Activated CD4-positive, alpha-beta T cell treated with anti-CD3 and anti-CD28 coated beads for 36 hours (primary cell): ENCODE measurements around the gene PKNOX2. TPM values are rescaled to one million over a fixed set of nuclear protein-coding genes. Genes with fewer than 3 reads are reported as not detected.
A peak's percentile ranks its signal among the peaks of the same experiment; 100 is the strongest.

Experiments used
- ATAC-seq: fragments of 200-7000 bp; cut with Tn5 transposase; one replicate; pipeline ENCODE4 v1.10.0; 2021; ENCODE audit warnings: mild to moderate bottlenecking, moderate library complexity
- CTCF ChIA-PET: fragments of 350-600 bp; sonication (Branson Sonifier 250); formaldehyde crosslinking; loops from one replicate; lab custom pipeline; 2021; ENCODE audit warnings: antibody characterized with exemption; lab: Charles Lee
- POLR2A ChIA-PET: fragments of 350-600 bp; sonication (Branson Sonifier 250); formaldehyde crosslinking; loops from one replicate; lab custom pipeline; 2021; ENCODE audit warnings: antibody characterized with exemption, inconsistent platforms; lab: Charles Lee
- DNase-seq: peaks from one replicate; pipeline ENCODE4 v3.0.0-alpha.2; 2020
- H3K27ac Mint-ChIP-seq: one replicate; pipeline ENCODE4 v1.8.0; 2021; ENCODE audit warnings: mixed read lengths
- H3K27me3 Mint-ChIP-seq: one replicate; pipeline ENCODE4 v1.8.0; 2021; ENCODE audit warnings: mixed read lengths
- H3K36me3 Mint-ChIP-seq: one replicate; pipeline ENCODE4 v1.8.0; 2021; ENCODE audit warnings: low read depth, mixed read lengths
- H3K4me1 Mint-ChIP-seq: one replicate; pipeline ENCODE4 v1.8.0; 2021; ENCODE audit warnings: mixed read lengths
- H3K4me3 Mint-ChIP-seq: one replicate; pipeline ENCODE4 v1.8.0; 2021; ENCODE audit warnings: mild to moderate bottlenecking, moderate library complexity, mixed read lengths
- H3K9me3 Mint-ChIP-seq: one replicate; pipeline ENCODE4 v1.8.0; 2021; ENCODE audit warnings: low read depth, mixed read lengths
- intact Hi-C, 2 experiments: fragments of 100-400 bp; cut with DNase I in 1 of 2; cut with micrococcal nuclease in 1 of 2; formaldehyde crosslinking; loops; one replicate each; pipeline versions ENCODE4 v1.14.2 to v1.15.1; 2022 to 2024; cut with DNase I, micrococcal nuclease
- total RNA-seq, 2 experiments: library from RNA; stranded (reverse); gene quantifications; one replicate each; pipeline ENCODE4 v1.2.3, GENCODE V29; 2021

The PKNOX2 gene
- total RNA-seq, 2 experiments from 2014 or later: not detected

- POLR2A ChIA-PET: no interaction called here
- H3K9me3 Mint-ChIP-seq: no peaks in the 10 kb centered on the region
- no peak overlapping the region for H3K27ac Mint-ChIP-seq
- peaks cover 22% of the 10 kb centered on the region for H3K27me3 Mint-ChIP-seq
- CTCF ChIA-PET: interaction anchor here (3.5 to 7.3 kb wide), 2 partner anchors 14 to 48 kb away, joined by 23 to 47 read pairs; no protein-coding TSS in a partner anchor
- DNase-seq: no peak
- ATAC-seq: no peak
- H3K4me1 Mint-ChIP-seq: peaks cover 2% of the 10 kb centered on the region
- H3K36me3 Mint-ChIP-seq: no peaks in the 10 kb centered on the region
- H3K4me3 Mint-ChIP-seq: no peak overlapping the region
- intact Hi-C loops: no loop called here
These were observed 25.6 kb upstream of the PKNOX2 start for GRCh38 chr11:125138966-125139365.

GRCh38 chr11:125139778-125140177 is 24.8 kb upstream of the PKNOX2 start:
- DNase-seq (no peak), ATAC-seq (no peak)
- intact Hi-C loops: loop anchor here (5.0 to 10.0 kb wide), 2 partner anchors 302 to 305 kb away; no protein-coding TSS in a partner anchor
- H3K27ac Mint-ChIP-seq: no peak overlapping the region
- no peaks in the 10 kb centered on the region for H3K36me3 Mint-ChIP-seq
- no peak overlapping the region for H3K4me3 Mint-ChIP-seq
- POLR2A ChIA-PET: no interaction called here
- H3K4me1 Mint-ChIP-seq: peaks cover 2% of the 10 kb centered on the region
- H3K9me3 Mint-ChIP-seq: no peaks in the 10 kb centered on the region
- H3K27me3 Mint-ChIP-seq: peaks cover 18% of the 10 kb centered on the region
- CTCF ChIA-PET: interaction anchor here (0.6 to 7.3 kb wide), 7 partner anchors 9 to 372 kb away, joined by 3 to 47 read pairs (median 4); no protein-coding TSS in a partner anchor

GRCh38 chr11:125140233-125140632 is 24.3 kb upstream of the PKNOX2 start:
- Mint-ChIP-seq H3K27ac (no peak overlapping the region), H3K4me3 (no peak overlapping the region), H3K4me1 (peaks cover 2% of the 10 kb centered on the region), H3K9me3 (no peaks in the 10 kb centered on the region), H3K27me3 (peaks cover 17% of the 10 kb centered on the region), H3K36me3 (no peaks in the 10 kb centered on the region)
- intact Hi-C loops: loop anchor here (5.0 to 10.0 kb wide), 2 partner anchors 303 to 305 kb away; no protein-coding TSS in a partner anchor
- ChIA-PET CTCF (interaction anchor here (0.6 to 7.3 kb wide), 14 partner anchors 9 to 387 kb away, joined by 3 to 47 read pairs (median 4); partner anchors contain the start of gene TMEM218), POLR2A (interaction anchor here (0.6 kb wide), 1 partner anchor 729 kb away, joined by 3 read pairs; no protein-coding TSS in a partner anchor)
- no peak for DNase-seq
- ATAC-seq: no peak

GRCh38 chr11:125141178-125141577 is 23.4 kb upstream of the PKNOX2 start:
- Mint-ChIP-seq H3K4me1 (peaks cover 2% of the 10 kb centered on the region), H3K4me3 (no peak overlapping the region), H3K27me3 (peaks cover 16% of the 10 kb centered on the region), H3K36me3 (no peaks in the 10 kb centered on the region), H3K27ac (no peak overlapping the region), H3K9me3 (no peaks in the 10 kb centered on the region)
- ChIA-PET POLR2A (interaction anchor here (0.6 kb wide), 2 partner anchors 365 to 825 kb away, joined by 3 to 6 read pairs; no protein-coding TSS in a partner anchor), CTCF (interaction anchor here (0.7 to 7.3 kb wide), 23 partner anchors 8 to 1204 kb away, joined by 3 to 47 read pairs (median 5); partner anchors contain the start of gene TMEM218)
- no peak for ATAC-seq
- no peak for DNase-seq
- intact Hi-C loops: loop anchor here (1.0 to 10.0 kb wide), 4 partner anchors 50 to 306 kb away; no protein-coding TSS in a partner anchor

GRCh38 chr11:125141686-125142535 is 22.6 kb upstream of the PKNOX2 start:
- ChIA-PET CTCF (interaction anchor here (0.6 to 7.3 kb wide), 27 partner anchors 12 to 1634 kb away, joined by 3 to 47 read pairs (median 5); partner anchors contain the start of genes CCDC15 and TMEM218), POLR2A (interaction anchor here (0.6 kb wide), 1 partner anchor 826 kb away, joined by 6 read pairs; no protein-coding TSS in a partner anchor)
- H3K27me3 Mint-ChIP-seq: peaks cover 15% of the 10 kb centered on the region
- intact Hi-C loops: loop anchor here (1.0 to 10.0 kb wide), 4 partner anchors 51 to 307 kb away; no protein-coding TSS in a partner anchor
- peak; percentile 74 for DNase-seq
- ATAC-seq: peak; percentile 80
- peaks cover 2% of the 10 kb centered on the region for H3K4me1 Mint-ChIP-seq
- no peaks in the 10 kb centered on the region for H3K9me3 Mint-ChIP-seq
- H3K36me3 Mint-ChIP-seq: no peaks in the 10 kb centered on the region
- no peak overlapping the region for H3K27ac Mint-ChIP-seq
- H3K4me3 Mint-ChIP-seq: no peak overlapping the region

GRCh38 chr11:125146232-125146631 is 18.3 kb upstream of the PKNOX2 start:
- H3K4me3 Mint-ChIP-seq: no peak overlapping the region
- no peak overlapping the region for H3K27ac Mint-ChIP-seq
- ChIA-PET POLR2A (no interaction called here), CTCF (no interaction called here)
- peaks cover 2% of the 10 kb centered on the region for H3K4me1 Mint-ChIP-seq
- H3K9me3 Mint-ChIP-seq: no peaks in the 10 kb centered on the region
- H3K27me3 Mint-ChIP-seq: peaks cover 2% of the 10 kb centered on the region
- intact Hi-C loops: loop anchor here in 1 of 2 experiments (10.0 kb wide), 1 partner anchor 311 kb away; no protein-coding TSS in a partner anchor
- no peak for ATAC-seq
- H3K36me3 Mint-ChIP-seq: no peaks in the 10 kb centered on the region
- DNase-seq: no peak

- ChIA-PET CTCF (no interaction called here), POLR2A (no interaction called here)
- Mint-ChIP-seq H3K9me3 (no peaks in the 10 kb centered on the region), H3K27me3 (no peaks in the 10 kb centered on the region), H3K4me1 (no peaks in the 10 kb centered on the region), H3K36me3 (no peaks in the 10 kb centered on the region), H3K4me3 (no peak overlapping the region), H3K27ac (no peak overlapping the region)
- DNase-seq: no peak
- intact Hi-C loops: loop anchor here in 1 of 2 experiments (10.0 kb wide), 1 partner anchor 312 kb away; no protein-coding TSS in a partner anchor
- ATAC-seq: no peak
These were observed 17.3 kb upstream of the PKNOX2 start for GRCh38 chr11:125147280-125147679.

- Mint-ChIP-seq H3K27me3 (no peaks in the 10 kb centered on the region), H3K4me3 (no peak overlapping the region), H3K9me3 (no peaks in the 10 kb centered on the region), H3K4me1 (no peaks in the 10 kb centered on the region), H3K27ac (no peak overlapping the region), H3K36me3 (no peaks in the 10 kb centered on the region)
- intact Hi-C loops: loop anchor here in 1 of 2 experiments (10.0 kb wide), 1 partner anchor 313 kb away; no protein-coding TSS in a partner anchor
- no peak for DNase-seq
- ATAC-seq: no peak
- POLR2A ChIA-PET: no interaction called here
- CTCF ChIA-PET: interaction anchor here (1.5 kb wide), 1 partner anchor 7 kb away, joined by 4 read pairs; no protein-coding TSS in a partner anchor
These were observed 16.5 kb upstream of the PKNOX2 start for GRCh38 chr11:125148011-125148410.

- no peaks in the 10 kb centered on the region for H3K36me3 Mint-ChIP-seq
- ChIA-PET POLR2A (no interaction called here), CTCF (interaction anchor here (1.1 to 1.5 kb wide), 3 partner anchors 8 to 24 kb away, joined by 4 to 5 read pairs (median 5); no protein-coding TSS in a partner anchor)
- no peaks in the 10 kb centered on the region for H3K9me3 Mint-ChIP-seq
- no peak for DNase-seq
- H3K4me3 Mint-ChIP-seq: no peak overlapping the region
- ATAC-seq: no peak
- intact Hi-C loops: loop anchor here in 1 of 2 experiments (10.0 kb wide), 1 partner anchor 314 kb away; no protein-coding TSS in a partner anchor
- H3K27ac Mint-ChIP-seq: no peak overlapping the region
- H3K4me1 Mint-ChIP-seq: no peaks in the 10 kb centered on the region
- no peaks in the 10 kb centered on the region for H3K27me3 Mint-ChIP-seq
These were observed 15.8 kb upstream of the PKNOX2 start for GRCh38 chr11:125148743-125149142.

GRCh38 chr11:125153837-125154236 is 10.7 kb upstream of the PKNOX2 start:
- Mint-ChIP-seq H3K36me3 (no peaks in the 10 kb centered on the region), H3K4me1 (no peaks in the 10 kb centered on the region), H3K4me3 (no peak overlapping the region), H3K9me3 (no peaks in the 10 kb centered on the region), H3K27me3 (peaks cover 23% of the 10 kb centered on the region), H3K27ac (no peak overlapping the region)
- no peak for ATAC-seq
- CTCF ChIA-PET: no interaction called here
- intact Hi-C loops: no loop called here
- POLR2A ChIA-PET: no interaction called here
- DNase-seq: no peak
